Measurements from ENCODE around the gene SLIT3.

Gene SLIT3

GRCh38 chr5:168766426-168766700 is 534.6 kb downstream of the SLIT3 start:
- no peak for DNase-seq (ENCODE audit: low read depth)
- no peak overlapping the region for H3K4me3 ChIP-seq (ENCODE audit: low read depth, low read length)
- TF ChIP-seq, protein P1, sequence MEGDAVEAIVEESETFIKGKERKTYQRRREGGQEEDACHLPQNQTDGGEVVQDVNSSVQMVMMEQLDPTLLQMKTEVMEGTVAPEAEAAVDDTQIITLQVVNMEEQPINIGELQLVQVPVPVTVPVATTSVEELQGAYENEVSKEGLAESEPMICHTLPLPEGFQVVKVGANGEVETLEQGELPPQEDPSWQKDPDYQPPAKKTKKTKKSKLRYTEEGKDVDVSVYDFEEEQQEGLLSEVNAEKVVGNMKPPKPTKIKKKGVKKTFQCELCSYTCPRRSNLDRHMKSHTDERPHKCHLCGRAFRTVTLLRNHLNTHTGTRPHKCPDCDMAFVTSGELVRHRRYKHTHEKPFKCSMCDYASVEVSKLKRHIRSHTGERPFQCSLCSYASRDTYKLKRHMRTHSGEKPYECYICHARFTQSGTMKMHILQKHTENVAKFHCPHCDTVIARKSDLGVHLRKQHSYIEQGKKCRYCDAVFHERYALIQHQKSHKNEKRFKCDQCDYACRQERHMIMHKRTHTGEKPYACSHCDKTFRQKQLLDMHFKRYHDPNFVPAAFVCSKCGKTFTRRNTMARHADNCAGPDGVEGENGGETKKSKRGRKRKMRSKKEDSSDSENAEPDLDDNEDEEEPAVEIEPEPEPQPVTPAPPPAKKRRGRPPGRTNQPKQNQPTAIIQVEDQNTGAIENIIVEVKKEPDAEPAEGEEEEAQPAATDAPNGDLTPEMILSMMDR (IDR thresholded peaks at IDR 0.05; ENCODE audit: low read depth, low read length, missing control alignments): no peak

DNA sequence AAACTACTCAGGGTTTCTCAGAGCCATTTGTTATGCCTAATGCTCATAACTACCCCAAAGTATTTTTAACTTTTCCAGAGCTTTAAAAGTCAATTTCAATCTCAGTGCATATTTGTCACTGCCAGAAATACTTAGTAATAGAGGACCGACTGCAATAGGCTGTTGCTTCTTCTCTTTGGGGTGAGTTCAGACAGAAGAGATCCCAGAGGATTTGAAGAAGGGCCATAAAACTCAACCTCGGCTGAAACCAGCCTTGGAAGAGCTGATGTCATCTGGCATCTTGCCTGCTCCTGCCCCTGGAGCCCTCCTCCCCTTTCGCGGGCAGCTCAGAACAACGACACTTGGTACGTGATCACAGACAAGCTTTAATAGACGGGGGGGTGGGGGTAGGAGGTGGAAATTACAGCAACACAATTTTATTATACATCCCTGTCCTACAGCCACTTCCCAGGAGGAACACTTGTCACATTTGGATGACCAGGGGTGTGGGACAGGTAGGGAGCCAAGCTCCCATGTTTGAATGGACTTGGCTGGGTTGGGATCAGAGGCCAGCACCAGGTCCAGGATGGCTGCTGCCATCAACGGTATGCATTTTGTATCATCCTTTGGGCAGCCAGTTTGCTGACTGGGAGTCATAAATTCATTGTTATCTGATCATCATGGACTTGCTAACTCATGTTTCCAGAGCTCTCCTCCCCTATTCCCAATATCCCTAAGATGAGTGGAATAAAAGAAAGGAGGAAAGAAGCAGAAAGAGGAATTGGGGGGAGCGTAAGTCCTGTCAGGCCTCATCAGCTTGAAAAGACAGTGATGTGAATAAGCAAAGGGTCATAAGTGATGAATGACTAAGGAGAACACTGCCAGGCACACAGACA is 535.2 kb downstream of the SLIT3 start:
- DNase-seq (ENCODE audit: low read depth): no peak
- TF ChIP-seq, protein P1 (IDR thresholded peaks at IDR 0.05; ENCODE audit: low read depth, low read length, missing control alignments): no peak
- no peak overlapping the region for H3K4me3 ChIP-seq (ENCODE audit: low read depth, low read length)

GRCh38 chr5:168765086-168765550 is 535.8 kb downstream of the SLIT3 start:
- TF ChIP-seq, protein P1 (IDR thresholded peaks at IDR 0.05; ENCODE audit: low read depth, low read length, missing control alignments): no peak
- DNase-seq (ENCODE audit: low read depth): no peak
- H3K4me3 ChIP-seq (ENCODE audit: low read depth, low read length): no peak overlapping the region

- no peak for DNase-seq (ENCODE audit: low read depth)
- H3K4me3 ChIP-seq (ENCODE audit: low read depth, low read length): no peak overlapping the region
- TF ChIP-seq, protein P1 (IDR thresholded peaks at IDR 0.05; ENCODE audit: low read depth, low read length, missing control alignments): no peak
Measured at GRCh38 chr5:168756453-168757391, 544.2 kb downstream of the SLIT3 start.

GRCh38 chr5:168755548-168756093 is 545.3 kb downstream of the SLIT3 start:
- DNase-seq (ENCODE audit: low read depth): no peak
- no peak overlapping the region for H3K4me3 ChIP-seq (ENCODE audit: low read depth, low read length)
- TF ChIP-seq, protein P1 (IDR thresholded peaks at IDR 0.05; ENCODE audit: low read depth, low read length, missing control alignments): no peak

- TF ChIP-seq, protein P1 (IDR thresholded peaks at IDR 0.05; ENCODE audit: low read depth, low read length, missing control alignments): no peak
- no peak overlapping the region for H3K4me3 ChIP-seq (ENCODE audit: low read depth, low read length)
- DNase-seq (ENCODE audit: low read depth): no peak
Measured at GRCh38 chr5:168753691-168754254, 547.2 kb downstream of the SLIT3 start.
